Activated CD4-positive, alpha-beta T cell treated with anti-CD3 and anti-CD28 coated beads for 24 hours (primary cell): ENCODE results near the gene PAPOLA.

Source experiments
- DNase-seq, 2 donors: peaks; one replicate each; pipeline ENCODE4 v3.0.0-alpha.2; 2020; ENCODE audit warnings: low read depth in 2 of 2

PAPOLA gene

GRCh38 chr14:96565811-96566210 is 63.6 kb downstream of the PAPOLA start:
- no peak for DNase-seq

GRCh38 chr14:96567289-96567899 is 65.2 kb downstream of the PAPOLA start:
- no peak for DNase-seq

DNA sequence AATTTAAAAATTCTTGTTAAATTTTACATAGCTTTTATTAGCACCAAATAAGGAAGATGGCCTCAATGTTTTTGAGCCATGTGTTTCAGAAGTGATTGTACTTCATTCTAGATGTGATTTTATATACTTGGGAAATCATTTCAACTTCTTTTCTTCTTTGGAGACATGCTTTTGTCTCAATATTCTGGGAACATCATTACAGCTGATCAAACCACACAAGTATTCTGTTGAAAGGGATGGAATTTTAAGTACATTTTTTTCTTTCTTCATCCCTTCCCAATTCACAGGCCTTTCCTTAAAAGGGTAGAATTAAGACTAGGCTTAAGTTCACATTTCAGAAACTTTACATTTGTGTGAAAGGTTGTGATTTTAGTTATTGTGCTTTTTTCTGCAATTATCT is 66.4 kb downstream of the PAPOLA start:
- no peak for DNase-seq

DNA sequence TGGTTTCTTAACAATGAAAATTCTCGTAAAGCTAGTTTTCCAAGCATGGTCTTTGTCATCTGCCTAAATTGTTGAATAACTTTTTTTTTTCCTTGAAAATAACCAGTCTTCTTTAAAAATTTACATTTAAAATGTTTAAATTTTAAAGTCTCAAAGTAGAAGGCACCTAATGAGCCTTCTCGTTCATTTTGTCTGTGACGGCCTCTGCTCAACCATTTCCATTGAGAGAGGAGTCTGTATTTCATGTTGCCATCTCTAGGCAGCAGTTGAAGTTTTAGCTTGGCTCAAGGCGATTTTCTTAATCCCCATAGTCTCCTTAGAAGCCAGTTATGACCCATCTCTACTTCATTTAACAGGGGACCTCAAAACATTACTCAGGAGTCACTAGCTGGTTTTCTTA is 69.1 kb downstream of the PAPOLA start:
- DNase-seq, result no peak

- no peak for DNase-seq
Measured at GRCh38 chr14:96573473-96574100, 71.4 kb downstream of the PAPOLA start.

- no peak for DNase-seq
Measured at GRCh38 chr14:96574171-96574632, 72.0 kb downstream of the PAPOLA start.

GRCh38 chr14:96574633-96575632 is 72.8 kb downstream of the PAPOLA start:
- no peak for DNase-seq

DNA sequence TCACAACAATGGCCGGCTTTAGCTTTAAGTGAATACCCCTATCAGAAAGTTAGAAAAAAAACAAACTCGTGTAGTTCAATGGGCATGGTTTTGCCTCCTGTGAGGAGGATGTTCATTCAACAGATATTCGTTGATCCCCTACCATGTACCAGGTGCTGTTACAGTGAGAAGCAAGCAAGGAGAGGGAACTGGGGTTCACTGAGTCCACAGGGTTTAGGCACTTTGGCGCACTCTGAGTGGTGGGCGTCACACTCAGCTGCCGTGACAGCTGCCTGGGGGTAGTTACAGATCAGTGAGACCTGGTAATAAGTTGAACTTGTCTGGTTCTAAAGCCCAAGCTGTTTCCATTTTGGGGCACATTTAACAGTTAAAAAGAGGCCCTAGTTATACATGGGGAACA is 74.2 kb downstream of the PAPOLA start:
- no peak for DNase-seq

- no peak for DNase-seq
Measured at GRCh38 chr14:96576937-96577336, 74.8 kb downstream of the PAPOLA start.

- no peak for DNase-seq
Measured at GRCh38 chr14:96578619-96579018, 76.4 kb downstream of the PAPOLA start.

GRCh38 chr14:96579358-96579757 is 77.2 kb downstream of the PAPOLA start:
- DNase-seq, result no peak

DNA sequence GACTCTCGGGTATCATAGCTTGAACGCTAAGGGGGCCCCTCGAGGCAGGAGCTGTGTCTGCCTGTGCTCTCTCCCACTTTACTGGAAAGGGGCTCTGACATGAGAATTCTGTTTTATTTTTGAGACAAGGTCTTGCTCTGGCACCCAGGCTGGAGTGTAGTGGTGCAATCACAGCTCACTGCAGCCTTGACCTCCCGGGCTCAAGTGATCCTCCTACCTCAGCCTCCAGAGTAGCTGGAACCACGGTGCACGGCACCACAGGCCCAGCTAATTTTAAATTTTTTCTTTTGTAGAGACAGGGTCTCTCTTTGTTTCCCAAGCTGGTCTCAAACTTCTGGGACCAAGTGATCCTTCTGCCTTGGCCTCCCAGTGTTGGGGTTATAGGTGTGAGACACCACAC is 77.7 kb downstream of the PAPOLA start:
- DNase-seq, result no peak

DNA sequence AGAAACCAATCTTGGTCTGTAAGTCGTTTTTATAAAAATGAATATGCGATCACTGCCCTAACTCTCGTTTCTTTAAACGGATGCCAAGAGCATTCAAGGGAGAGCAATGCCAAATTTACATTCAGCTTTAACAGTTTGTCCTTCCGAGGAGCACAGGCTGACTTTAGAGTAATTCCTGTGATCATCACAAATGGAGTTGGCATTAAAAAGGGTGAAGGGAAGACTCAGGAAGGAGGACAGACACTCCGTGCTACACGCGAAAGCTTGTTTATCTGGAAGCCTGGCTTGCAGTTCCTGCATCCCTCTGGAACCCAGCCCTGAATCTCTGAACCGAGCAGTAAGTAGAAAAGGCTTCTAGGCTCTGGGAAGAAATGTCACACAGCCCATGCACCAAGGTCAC is 78.4 kb downstream of the PAPOLA start:
- no peak for DNase-seq

DNA sequence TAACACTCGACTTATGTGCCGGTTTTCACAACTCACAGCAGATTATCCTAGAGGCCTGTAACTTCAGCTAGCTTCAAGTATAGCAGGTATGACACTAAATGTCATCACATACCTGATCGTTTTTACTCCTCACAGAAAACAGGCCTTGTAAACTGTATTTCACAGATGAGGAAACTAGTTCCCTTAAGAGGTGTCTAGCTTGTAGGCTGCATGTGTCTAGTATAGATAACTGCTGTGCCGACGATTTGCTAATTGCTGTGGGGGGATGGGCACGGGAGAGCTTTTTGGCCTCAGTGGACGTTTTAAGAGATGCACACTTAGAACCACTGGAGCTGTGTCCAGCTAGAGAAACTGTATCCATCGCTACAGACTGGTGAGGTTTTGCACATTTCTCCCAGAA is 78.8 kb downstream of the PAPOLA start:
- no peak for DNase-seq

DNA sequence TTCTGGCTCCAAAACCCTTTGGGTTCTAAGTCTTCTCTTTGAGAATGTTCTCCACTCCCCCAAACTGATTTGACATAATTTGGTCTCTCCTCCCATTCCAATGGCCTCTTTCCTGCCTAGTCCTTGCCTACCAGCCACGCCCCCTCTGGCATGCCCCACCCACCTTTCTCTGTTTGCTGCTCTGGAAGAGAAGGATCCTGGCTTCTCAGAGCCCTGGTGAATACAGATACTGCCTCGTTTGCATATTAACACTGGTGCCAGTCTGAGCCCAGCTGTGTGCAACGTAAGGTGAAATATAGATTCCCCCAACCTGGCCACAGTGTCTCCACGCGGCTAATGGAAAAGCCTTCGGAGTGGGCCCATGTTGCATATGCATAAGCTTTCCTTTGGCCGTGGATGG is 79.7 kb downstream of the PAPOLA start:
- DNase-seq, result no peak

- no peak for DNase-seq
Measured at GRCh38 chr14:96582411-96582961, 80.3 kb downstream of the PAPOLA start.

DNA sequence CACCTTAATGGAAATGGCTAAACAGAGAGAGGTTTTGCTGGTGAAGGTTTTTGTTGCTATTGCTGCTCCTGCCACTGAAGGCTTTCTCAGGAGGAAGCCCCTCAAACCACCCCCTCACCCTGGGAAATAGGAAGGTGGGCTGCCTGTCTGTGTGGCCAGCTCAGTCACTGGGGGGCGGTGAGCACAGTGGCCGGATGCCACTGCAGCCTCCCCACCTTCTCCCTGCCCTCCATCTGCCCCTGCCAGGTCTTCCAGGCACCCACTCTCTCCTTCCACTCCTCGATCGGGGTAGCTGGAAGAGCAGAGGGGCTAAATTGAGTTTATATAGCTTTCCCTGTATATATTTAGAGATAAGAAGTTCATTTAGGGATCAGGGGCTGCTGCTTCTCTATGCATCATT is 80.8 kb downstream of the PAPOLA start:
- no peak for DNase-seq

- no peak for DNase-seq
Measured at GRCh38 chr14:96583569-96584041, 81.4 kb downstream of the PAPOLA start.

- DNase-seq, result peak in 1 of 2 donors; percentile 18
Measured at GRCh38 chr14:96584199-96584906, 82.2 kb downstream of the PAPOLA start.

GRCh38 chr14:96584907-96585671 is 82.9 kb downstream of the PAPOLA start:
- DNase-seq, result no peak

DNA sequence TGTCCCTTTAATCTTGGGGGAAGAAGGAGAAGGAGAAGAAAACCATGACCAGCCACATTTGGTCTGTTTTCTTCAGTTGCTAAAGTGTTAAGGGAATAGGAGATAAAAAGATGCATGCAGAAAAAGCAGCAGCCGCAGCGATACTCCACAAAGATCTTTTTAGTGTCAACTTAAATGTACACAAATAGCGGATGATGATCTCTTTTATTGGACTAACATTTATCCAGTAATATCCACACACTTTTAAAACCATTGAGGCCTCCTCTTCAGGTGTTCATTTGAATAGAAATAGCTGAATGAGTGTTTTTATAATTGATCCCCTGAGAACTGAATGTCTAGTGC is 83.5 kb downstream of the PAPOLA start:
- DNase-seq, result no peak
